Measurements from ENCODE around the gene CYP4X1.
"Not testable (repeated sequence)": the region's sequence is repeated elsewhere in the genome, so short reads cannot be mapped to it uniquely, and the experiment has no call there.

The CYP4X1 gene

DNA sequence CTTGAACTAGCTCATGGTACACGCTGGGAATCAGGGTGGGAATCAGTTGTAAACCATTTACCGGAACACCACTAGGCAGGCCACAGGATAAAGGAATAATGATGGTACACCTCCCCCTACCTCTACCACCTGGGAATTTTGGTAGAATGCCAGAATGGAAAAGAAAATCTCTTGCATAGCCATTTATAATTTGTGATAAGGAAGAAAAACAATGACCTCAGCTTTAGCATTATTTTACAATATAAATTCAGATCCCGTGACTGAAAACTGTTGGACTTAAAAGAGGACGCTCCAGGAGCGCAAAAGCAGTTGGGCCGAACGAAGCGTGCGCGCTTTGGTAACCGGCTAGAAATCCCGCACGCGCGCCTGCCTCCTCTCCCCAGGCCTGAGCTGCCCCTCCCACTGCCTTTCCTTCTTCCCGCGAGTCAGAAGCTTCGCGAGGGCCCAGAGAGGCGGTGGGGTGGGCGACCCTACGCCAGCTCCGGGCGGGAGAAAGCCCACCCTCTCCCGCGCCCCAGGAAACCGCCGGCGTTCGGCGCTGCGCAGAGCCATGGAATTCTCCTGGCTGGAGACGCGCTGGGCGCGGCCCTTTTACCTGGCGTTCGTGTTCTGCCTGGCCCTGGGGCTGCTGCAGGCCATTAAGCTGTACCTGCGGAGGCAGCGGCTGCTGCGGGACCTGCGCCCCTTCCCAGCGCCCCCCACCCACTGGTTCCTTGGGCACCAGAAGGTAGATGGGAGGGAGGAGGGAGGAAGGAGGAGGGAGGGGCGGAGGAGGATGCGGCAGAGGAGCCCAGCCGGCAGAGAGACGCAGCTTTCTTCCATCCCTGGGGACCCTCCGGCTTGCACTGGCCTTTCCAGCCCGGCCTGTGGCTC lies at the start of gene CYP4X1:
Gene CYP4X1 (plus strand): TSS at position 402 of the 873 bp plus-strand sequence. CDS start 149 bp downstream, at position 551.
- no peak for DNase-seq

- DNase-seq = no peak
Measured at GRCh38 chr1:46983166-46983829, 40.2 kb upstream of the CYP4X1 start.

DNA sequence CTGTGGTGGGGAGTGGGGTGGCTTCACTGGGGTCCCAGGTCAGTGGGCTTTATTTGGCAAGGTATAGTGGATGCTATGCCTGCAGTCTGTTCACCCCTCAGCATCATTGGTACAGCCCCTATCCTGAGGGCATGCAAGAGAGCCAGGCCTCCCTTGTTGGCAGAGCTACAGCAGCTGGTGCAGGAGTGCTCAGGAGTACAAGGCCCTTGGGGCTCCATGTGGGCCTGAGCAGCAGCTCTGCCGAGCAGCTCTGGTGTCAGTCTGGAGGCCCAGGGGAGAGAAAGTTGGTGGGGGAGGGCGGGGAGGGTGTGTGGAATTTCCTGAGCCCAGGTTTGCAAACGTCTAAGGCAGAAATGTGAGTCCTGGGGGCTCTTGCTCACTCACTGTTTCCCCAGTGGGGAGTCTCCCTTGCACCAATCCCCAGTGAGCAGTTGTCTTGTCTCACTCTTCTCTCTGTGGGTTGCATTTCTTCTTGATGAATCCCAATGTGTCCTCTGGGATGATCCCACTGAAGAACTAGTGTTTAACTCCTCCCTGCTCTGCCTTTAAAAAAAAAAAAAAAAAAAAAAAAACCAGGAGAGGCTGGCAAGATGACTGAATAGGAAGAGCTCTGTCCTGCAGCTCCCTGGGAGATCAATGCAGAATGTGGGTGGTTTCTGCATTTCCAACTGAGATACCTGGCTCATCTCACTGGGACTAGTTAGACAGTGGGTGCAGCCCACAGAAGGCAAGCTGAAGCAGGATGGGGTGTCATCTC lies 39.5 kb upstream of the CYP4X1 start:
- DNase-seq = no peak

DNA sequence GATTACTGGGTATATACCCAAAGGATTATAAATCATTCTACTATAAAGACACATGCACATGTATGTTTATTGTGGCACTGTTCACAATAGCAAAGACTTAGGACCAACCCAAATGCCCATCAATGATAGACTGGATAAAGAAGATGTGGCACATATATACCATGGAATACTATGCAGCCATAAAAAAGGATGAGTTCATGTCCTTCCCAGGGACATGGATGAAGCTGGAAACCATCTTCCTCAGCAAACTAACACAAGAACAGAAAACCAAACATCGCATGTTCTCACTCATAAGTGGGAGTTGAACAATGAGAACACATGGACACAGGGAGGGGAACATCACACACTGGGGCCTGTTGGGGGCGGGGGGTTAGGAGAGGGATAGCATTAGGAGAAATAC lies 32.9 kb upstream of the CYP4X1 start:
- not testable (repeated sequence) for DNase-seq

GRCh38 chr1:46991083-46991923 lies 32.2 kb upstream of the CYP4X1 start:
- no peak for DNase-seq

DNA sequence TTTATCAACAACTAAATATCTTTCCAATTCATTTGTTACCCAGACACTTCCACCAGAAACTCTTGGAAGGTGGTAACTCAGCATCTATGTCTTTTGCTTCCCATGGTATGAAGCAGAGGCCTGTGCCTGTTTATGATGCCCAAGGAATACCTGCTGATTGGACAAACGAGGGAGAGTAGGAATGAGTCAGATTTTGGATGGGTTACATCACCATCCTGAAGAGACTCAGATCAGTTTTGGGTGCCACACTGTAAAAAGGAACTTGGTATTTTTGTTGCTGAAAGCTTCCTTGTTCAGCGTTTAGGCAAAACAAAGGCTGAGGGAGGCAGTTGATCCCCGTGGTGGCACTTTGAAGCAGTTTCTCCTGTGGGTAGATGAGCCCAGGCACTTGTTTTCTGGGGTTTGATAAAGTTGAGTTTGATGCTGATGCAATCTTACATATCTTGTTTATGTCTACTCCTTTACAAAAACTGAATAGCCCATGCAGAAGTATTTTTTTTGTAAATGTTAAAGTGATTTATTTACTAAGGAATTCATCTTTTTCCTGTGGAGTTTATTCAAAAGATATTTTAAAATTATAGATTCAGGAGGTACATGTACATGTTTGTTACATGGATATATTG lies 26.7 kb upstream of the CYP4X1 start:
- DNase-seq = no peak

DNA sequence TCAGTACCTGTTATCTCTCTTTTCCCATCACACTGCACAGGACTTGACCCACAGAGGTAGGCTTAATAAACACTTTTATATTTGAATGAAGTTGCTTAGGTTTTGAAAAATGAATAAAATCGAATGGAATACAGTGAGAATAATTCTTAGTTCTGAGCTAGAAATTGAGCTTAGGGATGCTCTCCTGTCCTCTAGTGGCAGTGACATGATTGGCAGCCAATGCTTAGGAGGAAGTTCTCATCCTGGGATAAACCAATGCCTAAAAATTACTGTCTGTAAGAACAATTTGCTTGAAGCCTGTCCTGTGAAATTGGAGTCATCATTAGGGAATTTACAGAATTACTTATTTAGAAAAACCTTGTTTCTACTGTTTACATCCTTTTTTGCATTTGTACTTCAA lies 21.3 kb upstream of the CYP4X1 start:
- no peak for DNase-seq

- no peak for DNase-seq
Measured at GRCh38 chr1:47003896-47004403, 19.5 kb upstream of the CYP4X1 start.

- DNase-seq = not testable (repeated sequence)
Measured at GRCh38 chr1:47006437-47006836, 17.0 kb upstream of the CYP4X1 start.

GRCh38 chr1:47013293-47013692 lies 10.2 kb upstream of the CYP4X1 start:
- DNase-seq = no peak

- DNase-seq = no peak
Measured at GRCh38 chr1:47021070-47021469, 2.4 kb upstream of the CYP4X1 start.

GRCh38 chr1:47024141-47024801 lies 802 bp downstream of the CYP4X1 start:
- no peak for DNase-seq

- DNase-seq = no peak
Measured at GRCh38 chr1:47030170-47030805, 6.8 kb downstream of the CYP4X1 start.

DNA sequence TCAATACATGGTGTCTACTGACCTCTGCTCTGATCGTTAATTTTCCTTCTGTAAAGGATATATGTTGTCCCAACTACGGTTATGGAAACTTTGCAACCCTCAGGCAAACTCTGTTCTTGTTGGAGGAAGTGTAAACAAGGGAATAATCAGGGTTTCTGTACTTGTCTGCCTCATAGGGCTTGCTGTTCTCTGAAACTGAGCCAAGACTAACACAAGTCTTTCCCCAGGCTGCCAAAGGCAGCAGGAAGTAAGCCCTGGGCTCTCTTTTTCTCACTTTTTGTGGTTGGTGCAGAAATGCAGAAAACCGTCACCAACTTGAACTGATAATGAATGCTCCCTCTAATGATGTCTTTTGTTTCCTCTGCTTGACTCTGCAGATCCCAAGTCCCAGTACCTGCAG lies 7.6 kb downstream of the CYP4X1 start:
- no peak for DNase-seq

GRCh38 chr1:47031585-47031984 lies 8.1 kb downstream of the CYP4X1 start:
- no peak for DNase-seq

GRCh38 chr1:47036764-47037163 lies 13.3 kb downstream of the CYP4X1 start:
- no peak for DNase-seq

GRCh38 chr1:47059376-47059775 lies 35.9 kb downstream of the CYP4X1 start:
- no peak for DNase-seq

- no peak for DNase-seq
Measured at GRCh38 chr1:47067097-47067594, 43.7 kb downstream of the CYP4X1 start, which contains the start of gene CYP4Z1. Gene CYP4Z1 (plus strand): TSS chr1:47067231. CDS start chr1:47067491, 260 bp downstream.

GRCh38 chr1:47069080-47069479 lies 45.6 kb downstream of the CYP4X1 start:
- DNase-seq = not testable (repeated sequence)

DNA sequence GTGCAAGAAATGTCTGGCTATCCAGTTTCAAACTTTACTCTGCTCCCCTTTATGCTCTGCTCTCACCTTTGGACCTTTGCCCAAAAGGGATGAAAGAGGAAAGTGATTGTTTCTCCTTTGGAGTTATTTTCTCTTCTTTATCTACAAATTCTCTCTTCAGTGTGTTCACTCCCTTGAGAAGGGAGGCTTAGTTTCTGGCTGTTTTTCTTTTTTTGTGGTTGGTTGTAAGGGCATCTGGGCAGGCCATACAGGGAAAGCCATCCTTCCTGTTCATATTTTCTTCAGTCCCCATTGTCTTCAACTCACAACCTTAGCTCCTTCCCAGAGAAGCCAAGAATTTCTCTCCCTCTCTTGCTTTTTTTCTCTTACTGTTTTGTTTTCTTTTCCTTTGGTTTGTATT lies 46.0 kb downstream of the CYP4X1 start:
- DNase-seq = not testable (repeated sequence)

All from NCI-H1417 treated with DMSO at 0.1 percent for 48 hours (cell line).